Measurements from ENCODE around the gene TMEM9B. TPM values are rescaled to one million over a fixed set of nuclear protein-coding genes. Genes with fewer than 3 reads are reported as not detected.

The TMEM9B gene
- total RNA-seq, 3 donors from 2014 or later: 37.1 to 68.8 (median 47.5) TPM

DNA sequence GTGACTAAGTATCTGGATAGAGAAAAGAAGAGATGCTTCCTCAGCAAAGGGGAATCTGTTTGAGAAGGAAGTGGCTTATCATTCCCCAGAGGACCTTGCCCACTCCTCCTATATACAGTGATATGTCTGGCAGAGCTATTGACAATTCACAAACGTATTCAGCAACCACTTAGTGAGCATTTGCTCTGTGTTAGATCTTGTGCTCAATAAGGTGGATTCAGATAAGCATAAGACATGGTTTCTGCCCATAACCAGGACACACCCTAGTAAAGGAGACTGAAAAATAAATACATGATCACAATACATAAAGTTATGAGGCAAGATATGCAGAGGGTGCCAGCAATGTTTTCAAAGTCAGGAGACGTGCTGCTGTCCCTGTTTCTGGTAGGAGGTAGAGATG, 1.4 kb downstream of the TMEM9B start:
- Histone ChIP-seq H3K27ac (peak overlapping the region; percentile 96 to 97), H3K4me1 (peaks cover 4 to 19% of the 10 kb centered on the region in 2 donors), H3K27me3 (no peaks in the 10 kb centered on the region), H3K9me3 (no peaks in the 10 kb centered on the region), H3K4me3 (peak overlapping the region in 2 of 3 donors; percentile 84 to 91), H3K36me3 (no peaks in the 10 kb centered on the region)
- no peak for DNase-seq (ENCODE audit: low spot score in 2 of 2)
- intact Hi-C loops (cut with DNase I; ENCODE audit: low total_unique reads): loop anchor here (10.0 kb wide), 1 partner anchor 288 kb away; no protein-coding TSS in a partner anchor
- TF ChIP-seq, protein P1, sequence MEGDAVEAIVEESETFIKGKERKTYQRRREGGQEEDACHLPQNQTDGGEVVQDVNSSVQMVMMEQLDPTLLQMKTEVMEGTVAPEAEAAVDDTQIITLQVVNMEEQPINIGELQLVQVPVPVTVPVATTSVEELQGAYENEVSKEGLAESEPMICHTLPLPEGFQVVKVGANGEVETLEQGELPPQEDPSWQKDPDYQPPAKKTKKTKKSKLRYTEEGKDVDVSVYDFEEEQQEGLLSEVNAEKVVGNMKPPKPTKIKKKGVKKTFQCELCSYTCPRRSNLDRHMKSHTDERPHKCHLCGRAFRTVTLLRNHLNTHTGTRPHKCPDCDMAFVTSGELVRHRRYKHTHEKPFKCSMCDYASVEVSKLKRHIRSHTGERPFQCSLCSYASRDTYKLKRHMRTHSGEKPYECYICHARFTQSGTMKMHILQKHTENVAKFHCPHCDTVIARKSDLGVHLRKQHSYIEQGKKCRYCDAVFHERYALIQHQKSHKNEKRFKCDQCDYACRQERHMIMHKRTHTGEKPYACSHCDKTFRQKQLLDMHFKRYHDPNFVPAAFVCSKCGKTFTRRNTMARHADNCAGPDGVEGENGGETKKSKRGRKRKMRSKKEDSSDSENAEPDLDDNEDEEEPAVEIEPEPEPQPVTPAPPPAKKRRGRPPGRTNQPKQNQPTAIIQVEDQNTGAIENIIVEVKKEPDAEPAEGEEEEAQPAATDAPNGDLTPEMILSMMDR (IDR thresholded peaks at IDR 0.05): no peak
- TF ChIP-seq POLR2AphosphoS5 (IDR thresholded peaks at IDR 0.05) (no peak), POLR2A (IDR thresholded peaks at IDR 0.05) (no peak)

DNA sequence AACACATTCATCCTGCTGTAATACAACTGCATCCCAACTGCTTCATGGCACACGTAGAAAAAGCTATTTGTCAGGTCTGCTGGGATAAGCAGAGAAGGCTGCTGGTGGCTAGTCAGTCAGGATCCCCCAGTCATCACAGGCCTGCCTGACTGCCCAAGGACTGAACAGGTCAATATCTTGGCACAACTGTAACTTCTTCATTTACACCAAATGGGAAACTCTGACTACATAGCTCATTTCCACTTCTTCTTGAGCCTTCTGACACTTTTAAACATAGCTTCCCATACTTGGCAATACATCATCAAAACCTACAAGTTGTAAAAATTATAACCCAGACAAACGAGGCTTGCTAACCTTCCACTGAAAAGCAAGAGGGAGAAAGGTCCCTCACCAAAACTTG, 2.8 kb downstream of the TMEM9B start:
- Histone ChIP-seq H3K36me3 (no peaks in the 10 kb centered on the region), H3K9me3 (no peaks in the 10 kb centered on the region), H3K4me3 (no peak overlapping the region), H3K27ac (no peak overlapping the region), H3K4me1 (peaks cover 4 to 19% of the 10 kb centered on the region in 2 donors), H3K27me3 (no peaks in the 10 kb centered on the region)
- TF ChIP-seq POLR2A (IDR thresholded peaks at IDR 0.05): no peak
- no peak for TF ChIP-seq POLR2AphosphoS5 (IDR thresholded peaks at IDR 0.05)
- TF ChIP-seq, protein P1 (IDR thresholded peaks at IDR 0.05): no peak
- intact Hi-C loops (cut with DNase I; ENCODE audit: low total_unique reads): loop anchor here (10.0 kb wide), 1 partner anchor 287 kb away; no protein-coding TSS in a partner anchor
- no peak for DNase-seq (ENCODE audit: low spot score in 2 of 2)

DNA sequence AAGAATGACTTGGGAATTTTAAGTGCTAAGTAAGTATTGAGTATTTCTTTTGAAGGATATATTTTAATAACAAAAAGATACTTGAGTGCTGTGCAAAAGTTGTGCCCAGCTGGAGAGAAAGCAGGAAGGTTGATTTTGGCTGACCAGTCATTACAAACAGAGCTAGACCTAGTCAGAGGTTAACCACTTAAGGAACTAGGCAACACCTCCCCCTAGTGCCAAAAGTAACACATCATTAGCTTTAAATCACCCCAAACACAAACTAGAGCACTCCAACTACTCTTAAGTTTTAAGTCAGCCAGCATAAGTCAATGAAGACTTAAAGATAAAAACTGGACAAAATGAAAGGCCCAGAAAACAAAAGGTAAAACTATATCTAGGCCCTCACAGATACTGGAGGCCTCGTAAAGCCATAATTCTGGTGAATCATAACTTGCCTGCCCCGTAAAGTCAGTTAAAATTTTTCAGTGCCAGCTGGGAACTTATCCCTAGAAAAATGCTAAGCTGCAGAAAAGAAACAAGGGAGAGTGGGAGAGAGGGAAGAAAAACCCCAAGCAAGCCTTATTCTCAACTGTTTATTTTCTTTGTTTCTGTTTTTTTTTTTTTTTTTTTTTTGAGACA, 4.6 kb downstream of the TMEM9B start:
- H3K36me3 ChIP-seq: no peaks in the 10 kb centered on the region
- no peaks in the 10 kb centered on the region for H3K9me3 ChIP-seq
- no peaks in the 10 kb centered on the region for H3K27me3 ChIP-seq
- peak overlapping the region; percentile 14 to 21 for H3K27ac ChIP-seq
- H3K4me3 ChIP-seq: peak overlapping the region in 1 of 3 donors; percentile 16
- peaks cover 4 to 16% of the 10 kb centered on the region in 2 donors for H3K4me1 ChIP-seq
- intact Hi-C loops (cut with DNase I; ENCODE audit: low total_unique reads): loop anchor here (10.0 kb wide), 1 partner anchor 285 kb away; no protein-coding TSS in a partner anchor
- TF ChIP-seq, protein P1 (IDR thresholded peaks at IDR 0.05): peak; percentile 32 to 61 (median 57)
- TF ChIP-seq POLR2AphosphoS5 (IDR thresholded peaks at IDR 0.05): no peak
- DNase-seq (ENCODE audit: low spot score in 2 of 2): no peak

DNA sequence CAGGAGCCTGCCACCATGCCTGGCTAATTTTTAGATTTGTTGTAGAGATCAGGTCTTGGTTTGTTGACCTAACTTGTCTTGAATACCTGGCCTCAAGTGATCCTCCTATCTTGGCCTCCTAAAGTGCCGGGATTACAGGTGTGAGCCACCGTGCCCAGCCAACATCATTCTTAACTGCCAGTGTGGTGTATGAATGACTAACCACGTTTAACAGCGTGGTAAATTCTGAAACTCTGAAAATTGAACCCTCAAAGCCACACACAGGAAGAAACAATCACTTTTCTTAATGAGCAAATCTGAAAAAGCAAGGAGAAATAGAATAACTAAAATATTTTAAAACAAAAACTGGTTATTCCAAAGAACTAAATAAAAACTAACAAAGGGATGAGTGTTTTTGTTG, 7.4 kb downstream of the TMEM9B start:
- Histone ChIP-seq H3K36me3 (no peaks in the 10 kb centered on the region), H3K9me3 (no peaks in the 10 kb centered on the region), H3K4me3 (no peak overlapping the region), H3K4me1 (peaks cover 4 to 8% of the 10 kb centered on the region in 2 donors), H3K27me3 (no peaks in the 10 kb centered on the region), H3K27ac (no peak overlapping the region)
- intact Hi-C loops (cut with DNase I; ENCODE audit: low total_unique reads): no loop called here
- no peak for TF ChIP-seq POLR2AphosphoS5 (IDR thresholded peaks at IDR 0.05)
- DNase-seq (ENCODE audit: low spot score in 2 of 2): no peak

DNA sequence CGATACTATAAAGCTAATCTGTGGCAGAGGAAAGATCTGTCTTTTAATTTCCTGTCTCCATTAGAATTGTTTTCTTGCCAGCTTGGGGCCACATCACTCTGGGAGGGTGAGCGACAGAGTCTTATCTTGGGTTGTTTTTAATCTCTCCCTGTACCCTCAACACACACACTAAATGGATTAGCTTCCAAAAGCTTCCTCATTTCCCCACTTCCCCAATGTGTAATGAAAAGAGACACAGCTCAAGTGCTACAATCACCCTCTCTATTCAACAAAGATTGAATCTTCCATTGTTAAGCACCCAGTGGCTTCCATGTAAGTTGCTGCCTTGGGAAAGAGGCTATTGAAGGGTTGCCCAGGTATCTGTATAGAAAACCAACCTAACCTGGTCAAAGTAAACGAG, 15.4 kb downstream of the TMEM9B start:
- Histone ChIP-seq H3K4me1 (no peaks in the 10 kb centered on the region), H3K36me3 (peaks cover 7% of the 10 kb centered on the region), H3K4me3 (no peak overlapping the region), H3K27me3 (no peaks in the 10 kb centered on the region), H3K27ac (no peak overlapping the region), H3K9me3 (no peaks in the 10 kb centered on the region)
- TF ChIP-seq POLR2A (IDR thresholded peaks at IDR 0.05) (no peak), POLR2AphosphoS5 (IDR thresholded peaks at IDR 0.05) (no peak)
- TF ChIP-seq, protein P1 (IDR thresholded peaks at IDR 0.05): no peak
- intact Hi-C loops (cut with DNase I; ENCODE audit: low total_unique reads): no loop called here
- DNase-seq (ENCODE audit: low spot score in 2 of 2): no peak
